HG02759 (cell line): ENCODE results near the gene FMN2.
"Not testable (repeated sequence)": the region's sequence is repeated elsewhere in the genome, so short reads cannot be mapped to it uniquely, and the experiment has no call there.

ENCODE experiments used
- ATAC-seq: cut with Tn5 transposase; IDR thresholded peaks from one replicate; pipeline ENCODE4 v1.9.1; 2021; ENCODE audit warnings: mild to moderate bottlenecking, moderate library complexity; ENCODE audit not compliant: unreplicated experiment

Gene FMN2

GRCh38 chr1:240295811-240296210 is 204.1 kb downstream of the FMN2 start:
- no peak for ATAC-seq

DNA sequence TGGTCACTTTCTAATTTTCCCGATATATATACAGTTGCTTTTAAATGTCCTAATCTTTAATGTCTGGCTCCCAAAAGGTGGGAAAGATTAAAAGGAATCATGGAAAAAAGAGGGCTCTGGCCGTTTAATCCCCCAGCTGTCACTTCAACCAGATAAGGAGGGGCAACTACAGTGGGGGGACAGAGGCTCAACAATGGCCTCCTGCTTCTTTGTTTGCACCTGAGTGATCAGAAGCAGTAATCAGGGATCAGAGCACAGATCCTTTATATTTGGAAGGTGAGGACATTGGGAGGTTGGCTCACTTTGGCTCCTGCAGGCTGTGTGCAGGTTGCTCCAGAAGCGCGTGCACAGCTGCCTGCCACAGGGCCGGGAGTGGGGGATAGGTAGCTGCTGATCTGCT is 212.8 kb downstream of the FMN2 start:
- ATAC-seq, result no peak

DNA sequence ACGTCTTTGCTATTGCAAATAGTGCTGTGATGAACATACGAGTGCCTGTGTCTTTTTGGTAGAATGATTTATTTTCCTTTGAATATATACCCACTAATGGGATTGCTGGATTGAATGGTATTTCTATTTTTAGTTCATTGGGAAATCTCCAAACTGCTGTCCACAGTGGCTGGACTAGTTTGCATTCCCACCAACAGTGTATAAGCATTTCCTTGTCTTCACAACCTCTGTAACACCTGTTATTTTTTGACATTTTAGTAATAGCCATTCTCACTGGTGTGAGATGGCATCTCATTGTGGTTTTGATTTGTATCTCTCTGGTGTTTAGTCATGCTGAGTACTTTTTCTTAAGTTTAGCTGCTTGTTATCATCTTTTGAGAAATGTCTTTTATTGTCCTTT is 215.0 kb downstream of the FMN2 start:
- ATAC-seq, result no peak

- no peak for ATAC-seq
These were observed 216.4 kb downstream of the FMN2 start for GRCh38 chr1:240308096-240308495.

DNA sequence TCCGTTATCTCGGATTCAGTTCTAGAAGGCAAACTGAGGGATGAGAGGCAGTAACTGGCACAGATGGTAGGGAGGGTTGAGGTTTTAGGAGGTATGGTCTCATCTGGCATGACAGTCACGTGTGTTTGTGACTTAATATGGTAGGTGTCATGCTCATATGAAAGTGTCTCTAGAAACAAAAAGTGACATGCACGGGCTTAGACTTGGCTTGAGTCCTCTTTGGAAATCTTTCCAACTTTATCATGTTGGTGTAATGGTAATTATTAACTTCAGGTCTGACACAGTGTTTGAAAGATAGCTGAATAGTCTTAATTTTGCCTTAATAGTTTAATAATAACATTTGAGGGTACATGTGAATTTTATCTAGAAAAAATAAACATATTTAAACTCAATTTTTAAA is 218.1 kb downstream of the FMN2 start:
- ATAC-seq, result no peak

- no peak for ATAC-seq
These were observed 218.7 kb downstream of the FMN2 start for GRCh38 chr1:240310226-240310925.

DNA sequence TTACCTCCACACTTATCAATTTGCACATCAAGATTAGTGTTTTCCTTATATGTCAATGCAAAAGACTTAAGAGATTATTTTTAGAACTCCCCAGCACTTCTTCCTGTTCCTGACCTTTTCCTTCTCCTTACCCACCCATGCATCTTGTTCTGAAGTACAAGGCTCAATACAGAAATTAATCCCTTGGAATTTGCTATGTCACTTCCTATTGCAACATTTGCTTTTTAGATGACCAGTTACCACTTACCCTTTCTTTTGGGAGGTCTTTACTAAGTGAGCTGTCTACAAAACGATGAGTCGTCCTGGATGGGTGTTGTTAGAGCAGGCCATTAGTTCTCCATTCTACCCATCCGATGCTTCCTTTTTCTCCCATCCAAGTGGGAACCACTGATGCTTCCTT is 221.2 kb downstream of the FMN2 start:
- no peak for ATAC-seq

GRCh38 chr1:240314845-240315801 is 223.4 kb downstream of the FMN2 start:
- ATAC-seq, result no peak

DNA sequence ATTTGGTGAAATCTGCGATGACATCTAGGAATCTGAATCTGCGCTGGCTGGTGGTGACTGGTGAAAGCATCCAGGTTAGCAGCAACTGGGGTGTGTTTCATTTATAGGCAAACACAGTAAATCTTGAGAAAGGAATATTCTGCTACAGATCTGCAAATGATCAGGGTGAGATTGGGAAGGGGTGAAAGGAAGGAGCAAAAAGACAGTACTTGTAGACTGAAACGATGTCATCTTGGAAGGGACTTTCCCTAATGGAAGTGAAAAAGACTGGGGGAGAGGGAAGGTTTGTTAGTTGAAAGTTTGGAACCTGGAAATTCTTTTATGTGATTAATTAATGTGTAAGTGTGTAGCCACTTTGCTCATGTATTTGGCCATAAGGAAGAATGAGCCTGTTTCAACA is 228.3 kb downstream of the FMN2 start:
- no peak for ATAC-seq

DNA sequence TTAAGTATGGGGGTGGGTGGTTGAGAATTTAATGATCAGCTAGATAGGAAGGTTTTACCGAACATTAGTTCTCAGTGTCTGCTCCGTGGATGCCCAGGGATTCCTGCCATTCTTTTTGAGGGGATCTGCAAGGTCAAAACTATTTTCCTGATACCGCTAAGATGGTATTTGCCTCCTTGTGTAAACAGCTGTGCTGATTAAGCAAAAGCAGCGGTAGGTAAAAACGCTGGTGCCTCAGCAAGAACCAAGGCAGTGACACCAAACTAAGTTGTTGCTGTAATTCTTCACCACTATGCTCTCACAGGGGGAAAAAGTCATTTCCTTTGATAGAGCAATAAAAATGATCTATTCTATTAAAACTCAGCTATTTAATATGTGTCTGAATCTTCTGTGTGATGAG is 229.0 kb downstream of the FMN2 start:
- no peak for ATAC-seq

GRCh38 chr1:240322943-240323342 is 231.3 kb downstream of the FMN2 start:
- no peak for ATAC-seq

- not testable (repeated sequence) for ATAC-seq
These were observed 236.7 kb downstream of the FMN2 start for GRCh38 chr1:240328382-240328781.

GRCh38 chr1:240329443-240329842 is 237.8 kb downstream of the FMN2 start:
- ATAC-seq, result no peak

DNA sequence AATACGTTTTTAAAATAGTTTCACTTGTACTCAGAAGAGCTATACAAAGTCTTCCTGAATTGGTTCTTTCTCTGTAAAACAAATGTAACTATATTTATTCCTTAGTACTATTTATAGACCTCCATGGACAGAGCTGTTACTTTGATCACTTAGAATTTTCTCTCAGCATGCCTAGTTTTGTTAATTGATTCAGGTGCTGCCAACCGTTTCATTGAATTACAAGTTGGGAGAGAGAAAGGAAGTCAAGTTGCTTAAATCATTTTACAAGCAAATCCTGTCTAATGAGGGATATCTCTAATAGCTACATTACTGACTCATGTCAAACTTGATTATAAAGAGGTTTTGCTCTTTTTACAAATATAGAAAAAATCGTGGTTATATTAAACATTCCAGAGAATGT is 241.0 kb downstream of the FMN2 start:
- ATAC-seq, result no peak

GRCh38 chr1:240337781-240338180 is 246.1 kb downstream of the FMN2 start:
- ATAC-seq, result no peak

GRCh38 chr1:240338837-240339236 is 247.2 kb downstream of the FMN2 start:
- no peak for ATAC-seq

GRCh38 chr1:240341365-240342250 is 249.9 kb downstream of the FMN2 start:
- no peak for ATAC-seq

DNA sequence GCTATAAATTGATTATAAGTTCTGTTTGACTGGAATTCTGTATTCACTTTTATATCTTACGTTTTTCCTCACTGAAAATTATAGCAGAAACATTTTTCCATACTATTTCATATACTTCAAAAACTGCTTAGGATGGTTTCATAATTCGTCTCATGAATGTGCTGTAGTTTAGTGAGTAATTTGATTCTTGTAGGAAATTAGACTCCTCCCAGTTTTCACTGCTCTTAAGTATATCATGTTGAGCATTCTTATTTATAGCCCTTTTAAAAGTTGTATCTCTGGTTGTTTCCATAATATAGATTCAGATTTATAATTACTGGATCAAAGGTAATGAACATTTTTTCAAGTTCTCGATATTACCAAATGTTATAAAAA is 250.6 kb downstream of the FMN2 start:
- ATAC-seq, result no peak

GRCh38 chr1:240343045-240343444 is 251.4 kb downstream of the FMN2 start:
- ATAC-seq, result no peak

GRCh38 chr1:240343966-240344365 is 252.3 kb downstream of the FMN2 start:
- no peak for ATAC-seq

DNA sequence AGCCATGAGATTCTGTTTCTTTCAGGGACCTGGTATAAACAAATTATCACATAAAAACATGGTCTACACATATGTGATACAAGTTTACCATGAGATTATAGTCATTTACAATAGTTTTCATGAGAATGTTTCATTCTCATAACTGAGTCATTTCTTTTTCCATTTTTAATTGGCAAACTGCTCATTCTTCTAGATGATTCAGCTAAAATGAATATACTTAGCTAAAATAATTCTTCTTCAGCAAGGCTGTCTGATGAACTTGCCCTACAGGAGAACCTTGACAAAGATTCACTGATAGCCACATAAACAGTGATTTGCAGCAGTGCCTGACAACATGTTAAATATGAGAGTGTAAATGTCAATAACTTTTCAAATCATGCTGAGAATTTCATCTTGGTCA is 253.2 kb downstream of the FMN2 start:
- no peak for ATAC-seq
